GM10266 (cell line): ENCODE data around the gene CCDC97.

Source experiments
- DNase-seq: peaks from one replicate; pipeline ENCODE4 v3.0.0; 2012; ENCODE audit errors: extremely low spot score
- CTCF ChIP-seq: IDR thresholded peaks from 2 replicates; pipeline ENCODE4 v1.5.1; 2012; ENCODE audit warnings: mild to moderate bottlenecking, low read depth; ENCODE audit not compliant: control insufficient read depth, insufficient read depth; ENCODE audit errors: missing control alignments

The CCDC97 gene

GRCh38 chr19:41321600-41322270 is 11.8 kb downstream of the CCDC97 start:
- TF ChIP-seq CTCF = peak; percentile 50
- peak; percentile 64 for DNase-seq

- DNase-seq = no peak
- no peak for TF ChIP-seq CTCF
Measured at GRCh38 chr19:41322451-41322850, 12.5 kb downstream of the CCDC97 start.

GRCh38 chr19:41323023-41323422 is 13.1 kb downstream of the CCDC97 start:
- DNase-seq = no peak
- TF ChIP-seq CTCF = no peak

GRCh38 chr19:41323430-41324125 is 13.6 kb downstream of the CCDC97 start:
- DNase-seq = no peak
- TF ChIP-seq CTCF = no peak

GRCh38 chr19:41324231-41324702 is 14.3 kb downstream of the CCDC97 start:
- no peak for TF ChIP-seq CTCF
- DNase-seq = no peak

GRCh38 chr19:41324921-41325639 is 15.1 kb downstream of the CCDC97 start:
- TF ChIP-seq CTCF = no peak
- DNase-seq = no peak

- DNase-seq = no peak
- TF ChIP-seq CTCF = no peak
Measured at GRCh38 chr19:41325640-41325946, 15.6 kb downstream of the CCDC97 start.
